ENCODE data around the gene SSTR4. TPM values are rescaled to one million over a fixed set of nuclear protein-coding genes. Genes with fewer than 3 reads are reported as not detected.

Gene SSTR4
- total and polyA plus RNA-seq, 2 donors (not counting 1 experiment from before 2014, with no cell fraction given) = not detected

- Histone ChIP-seq H2AFZ (ENCODE audit: low read length) (no peak overlapping the region), H3K36me3 (ENCODE audit: control insufficient read depth, insufficient read depth, low read length) (no peaks in the 10 kb centered on the region), H3K4me2 (ENCODE audit: extremely low read depth, insufficient read depth, low read length) (no peak overlapping the region), H3K79me2 (ENCODE audit: control insufficient read depth, insufficient read depth, low read length) (no peaks in the 10 kb centered on the region), H3K27me3 (ENCODE audit: control insufficient read depth, insufficient read depth, low read length) (no peaks in the 10 kb centered on the region), H4K20me1 (ENCODE audit: control insufficient read depth, extremely low read depth, insufficient read depth, low read length) (no peaks in the 10 kb centered on the region), H3K9me3 (ENCODE audit: control insufficient read depth, insufficient read depth, low read depth, low read length) (no peaks in the 10 kb centered on the region), H3K4me3 (replicated peaks in 1 of 4; ENCODE audit: control extremely low read depth in 1 of 4, insufficient read depth in 1 of 4, low read depth in 3 of 4, low read length in 4 of 4) (no peak overlapping the region), H3K9ac (ENCODE audit: insufficient read depth, low read length) (no peak overlapping the region), H3K27ac (ENCODE audit: insufficient read depth, low read length) (no peak overlapping the region), H3K4me1 (ENCODE audit: control insufficient read depth, extremely low read depth, insufficient read depth, low read length) (no peaks in the 10 kb centered on the region)
- DNase-seq (ENCODE audit: low read depth in 2 of 2) = no peak
- no peak for TF ChIP-seq EZH2 (IDR thresholded peaks at IDR 0.05; ENCODE audit: low read length, missing control alignments)
- TF ChIP-seq CTCF (conservative IDR thresholded peaks at IDR 0.05 in 1 of 2, IDR thresholded peaks at IDR 0.05 in 1 of 2; ENCODE audit: low read depth in 1 of 2, low read length in 2 of 2) = no peak
Observed at GRCh38 chr20:22993823-22994222, 41.3 kb upstream of the SSTR4 start.

GRCh38 chr20:22995923-22996322 is 39.2 kb upstream of the SSTR4 start:
- Histone ChIP-seq H3K9me3 (ENCODE audit: control insufficient read depth, insufficient read depth, low read depth, low read length) (no peaks in the 10 kb centered on the region), H3K79me2 (ENCODE audit: control insufficient read depth, insufficient read depth, low read length) (no peaks in the 10 kb centered on the region), H3K27ac (ENCODE audit: insufficient read depth, low read length) (no peak overlapping the region), H3K9ac (ENCODE audit: insufficient read depth, low read length) (no peak overlapping the region), H3K4me2 (ENCODE audit: extremely low read depth, insufficient read depth, low read length) (no peak overlapping the region), H3K27me3 (ENCODE audit: control insufficient read depth, insufficient read depth, low read length) (no peaks in the 10 kb centered on the region), H2AFZ (ENCODE audit: low read length) (no peak overlapping the region), H3K4me3 (replicated peaks in 1 of 4; ENCODE audit: control extremely low read depth in 1 of 4, insufficient read depth in 1 of 4, low read depth in 3 of 4, low read length in 4 of 4) (no peak overlapping the region), H3K36me3 (ENCODE audit: control insufficient read depth, insufficient read depth, low read length) (no peaks in the 10 kb centered on the region), H3K4me1 (ENCODE audit: control insufficient read depth, extremely low read depth, insufficient read depth, low read length) (no peaks in the 10 kb centered on the region), H4K20me1 (ENCODE audit: control insufficient read depth, extremely low read depth, insufficient read depth, low read length) (no peaks in the 10 kb centered on the region)
- no peak for TF ChIP-seq EZH2 (IDR thresholded peaks at IDR 0.05; ENCODE audit: low read length, missing control alignments)
- no peak for DNase-seq (ENCODE audit: low read depth in 2 of 2)

- no peak overlapping the region for H3K9ac ChIP-seq (ENCODE audit: insufficient read depth, low read length)
- H2AFZ ChIP-seq (ENCODE audit: low read length) = no peak overlapping the region
- TF ChIP-seq CTCF (conservative IDR thresholded peaks at IDR 0.05 in 1 of 2, IDR thresholded peaks at IDR 0.05 in 1 of 2; ENCODE audit: low read depth in 1 of 2, low read length in 2 of 2) (no peak), EZH2 (IDR thresholded peaks at IDR 0.05; ENCODE audit: low read length, missing control alignments) (no peak)
- no peak for DNase-seq (ENCODE audit: low read depth in 2 of 2)
- H3K27me3 ChIP-seq (ENCODE audit: control insufficient read depth, insufficient read depth, low read length) = no peaks in the 10 kb centered on the region
- no peaks in the 10 kb centered on the region for H3K79me2 ChIP-seq (ENCODE audit: control insufficient read depth, insufficient read depth, low read length)
- H3K4me1 ChIP-seq (ENCODE audit: control insufficient read depth, extremely low read depth, insufficient read depth, low read length) = no peaks in the 10 kb centered on the region
- H3K4me3 ChIP-seq (replicated peaks in 1 of 4; ENCODE audit: control extremely low read depth in 1 of 4, insufficient read depth in 1 of 4, low read depth in 3 of 4, low read length in 4 of 4) = no peak overlapping the region
- no peak overlapping the region for H3K27ac ChIP-seq (ENCODE audit: insufficient read depth, low read length)
- H3K4me2 ChIP-seq (ENCODE audit: extremely low read depth, insufficient read depth, low read length) = no peak overlapping the region
- H3K36me3 ChIP-seq (ENCODE audit: control insufficient read depth, insufficient read depth, low read length) = no peaks in the 10 kb centered on the region
- H3K9me3 ChIP-seq (ENCODE audit: control insufficient read depth, insufficient read depth, low read depth, low read length) = no peaks in the 10 kb centered on the region
- no peaks in the 10 kb centered on the region for H4K20me1 ChIP-seq (ENCODE audit: control insufficient read depth, extremely low read depth, insufficient read depth, low read length)
Observed at GRCh38 chr20:22998476-22998875, 36.6 kb upstream of the SSTR4 start.
